ENCODE results near the gene CAPG.

DNA sequence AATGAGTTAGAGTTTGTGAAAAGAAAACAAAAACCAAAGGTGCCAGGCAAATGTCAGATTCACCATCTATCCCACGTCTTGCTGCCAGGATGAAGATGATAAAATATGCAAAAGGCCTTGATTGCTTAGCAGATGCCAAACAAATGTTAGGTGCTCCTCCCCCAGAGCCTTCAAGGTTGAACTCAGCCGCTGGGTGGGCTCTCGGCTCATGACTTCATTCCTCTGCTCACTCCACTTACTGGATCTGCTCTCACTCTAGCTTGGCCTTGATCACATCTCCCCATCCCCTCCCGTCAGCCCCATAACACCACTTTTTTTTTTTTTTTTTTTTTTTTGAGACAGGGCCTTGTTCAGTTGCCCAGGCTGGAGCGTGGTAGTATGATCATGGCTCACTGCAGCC is 46.9 kb upstream of the CAPG start:
- TF ChIP-seq, protein P1, sequence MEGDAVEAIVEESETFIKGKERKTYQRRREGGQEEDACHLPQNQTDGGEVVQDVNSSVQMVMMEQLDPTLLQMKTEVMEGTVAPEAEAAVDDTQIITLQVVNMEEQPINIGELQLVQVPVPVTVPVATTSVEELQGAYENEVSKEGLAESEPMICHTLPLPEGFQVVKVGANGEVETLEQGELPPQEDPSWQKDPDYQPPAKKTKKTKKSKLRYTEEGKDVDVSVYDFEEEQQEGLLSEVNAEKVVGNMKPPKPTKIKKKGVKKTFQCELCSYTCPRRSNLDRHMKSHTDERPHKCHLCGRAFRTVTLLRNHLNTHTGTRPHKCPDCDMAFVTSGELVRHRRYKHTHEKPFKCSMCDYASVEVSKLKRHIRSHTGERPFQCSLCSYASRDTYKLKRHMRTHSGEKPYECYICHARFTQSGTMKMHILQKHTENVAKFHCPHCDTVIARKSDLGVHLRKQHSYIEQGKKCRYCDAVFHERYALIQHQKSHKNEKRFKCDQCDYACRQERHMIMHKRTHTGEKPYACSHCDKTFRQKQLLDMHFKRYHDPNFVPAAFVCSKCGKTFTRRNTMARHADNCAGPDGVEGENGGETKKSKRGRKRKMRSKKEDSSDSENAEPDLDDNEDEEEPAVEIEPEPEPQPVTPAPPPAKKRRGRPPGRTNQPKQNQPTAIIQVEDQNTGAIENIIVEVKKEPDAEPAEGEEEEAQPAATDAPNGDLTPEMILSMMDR (IDR thresholded peaks at IDR 0.05) = no peak
- no peak for TF ChIP-seq ATF2 (CRISPR knock-in tag; IDR thresholded peaks at IDR 0.05; ENCODE audit: borderline replicate concordance, low read depth)
- TF ChIP-seq MYBL2 (CRISPR knock-in tag; IDR thresholded peaks at IDR 0.05) = no peak
- no peak for TF ChIP-seq SMAD3 (CRISPR knock-in tag; IDR thresholded peaks at IDR 0.05; ENCODE audit: borderline replicate concordance)
- TF ChIP-seq MAX (CRISPR knock-in tag; IDR thresholded peaks at IDR 0.05) = no peak
- no peak for TF ChIP-seq NR3C1 (CRISPR knock-in tag; conservative IDR thresholded peaks at IDR 0.05; ENCODE audit: low read depth)
- no peak for TF ChIP-seq ZBTB21 (CRISPR knock-in tag; IDR thresholded peaks at IDR 0.05; ENCODE audit: borderline replicate concordance)
- TF ChIP-seq E2F4 (CRISPR knock-in tag; IDR thresholded peaks at IDR 0.05; ENCODE audit: borderline replicate concordance, low read depth) = no peak
- TF ChIP-seq JUN (CRISPR knock-in tag; IDR thresholded peaks at IDR 0.05) = no peak

All from WTC11 (cell line).